Mucosa of descending colon (tissue), 3 donors: ENCODE results near the gene KRT76. TPM values are rescaled to one million over a fixed set of nuclear protein-coding genes. Genes with fewer than 3 reads are reported as not detected.

Source experiments
- ATAC-seq: fragments of 200-7000 bp; cut with Tn5 transposase; one replicate; pipeline ENCODE4 v1.9.1; 2020; ENCODE audit warnings: mild to moderate bottlenecking, moderate library complexity
- DNase-seq, 3 donors: peaks; one replicate each; pipeline ENCODE4 v3.0.0-alpha.2; 2020
- H3K36me3 ChIP-seq: fragments of 200-600 bp; one replicate; pipeline ENCODE4 v1.8.0; 2021; ENCODE audit warnings: low read depth, mild to moderate bottlenecking
- H3K4me1 ChIP-seq: fragments of 200-600 bp; one replicate; pipeline ENCODE4 v1.8.0; 2021; ENCODE audit warnings: low read depth, mild to moderate bottlenecking
- H3K4me3 ChIP-seq: fragments of 200-600 bp; one replicate; pipeline ENCODE4 v1.8.0; 2021; ENCODE audit warnings: mild to moderate bottlenecking
- H3K9me3 ChIP-seq: fragments of 200-600 bp; one replicate; pipeline ENCODE4 v1.8.0; 2021; ENCODE audit warnings: mild to moderate bottlenecking
- intact Hi-C, 2 donors: fragments of 100-400 bp; cut with DNase I in 1 of 2; cut with micrococcal nuclease in 1 of 2; formaldehyde crosslinking; loops; one replicate each; pipeline versions ENCODE4 v1.11.0 to v1.11.1; 2022; cut with DNase I, micrococcal nuclease
- total RNA-seq, 3 donors: library from RNA; stranded (reverse); fragmentation: NEBNext Ultra II Directional in 2 of 3; extraction: Animal tissue kit (Norgen Biotek cat#: 25700) in 2 of 3; gene quantifications; one replicate each; pipeline versions ENCODE4 v1.2.1 to v1.2.4, GENCODE V29; 2021 to 2023
- TF ChIP-seq, protein P1 (sequence below): fragments of 200-600 bp; IDR thresholded peaks from one replicate; pipeline ENCODE4 v1.8.0; 2022; ENCODE audit warnings: antibody characterized with exemption, mild to moderate bottlenecking
- donor health status: DM: no; HTN: no; CAD: no; lungs with moderate emphysema.
- donor health status: DM: no; HTN: no; CAD: no.
- donor health status: DM: no; HTN: yes; CAD: no.

The KRT76 gene
- total RNA-seq, 3 donors from 2014 or later: not detected

DNA sequence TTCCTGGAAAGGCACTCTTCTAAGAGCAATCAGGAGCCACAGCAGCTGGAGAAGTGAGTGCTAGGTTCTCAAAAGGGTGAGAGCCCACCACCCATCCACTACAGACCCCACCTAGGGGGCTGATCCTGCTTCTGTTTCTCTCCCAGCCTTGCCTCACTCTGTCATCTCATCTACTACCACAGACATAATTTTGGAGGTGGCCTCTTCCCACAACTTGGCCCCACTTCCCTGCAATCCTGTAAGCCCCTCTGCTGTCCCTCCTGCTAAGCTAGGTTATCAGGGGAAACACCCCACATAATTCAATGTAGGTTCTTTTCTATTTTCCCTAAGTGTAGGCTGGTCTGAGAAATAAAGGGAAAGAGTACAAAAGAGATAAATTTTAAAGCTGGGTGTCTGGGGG is 16.5 kb downstream of the KRT76 start:
- no peak for DNase-seq
- intact Hi-C loops: no loop called here

DNA sequence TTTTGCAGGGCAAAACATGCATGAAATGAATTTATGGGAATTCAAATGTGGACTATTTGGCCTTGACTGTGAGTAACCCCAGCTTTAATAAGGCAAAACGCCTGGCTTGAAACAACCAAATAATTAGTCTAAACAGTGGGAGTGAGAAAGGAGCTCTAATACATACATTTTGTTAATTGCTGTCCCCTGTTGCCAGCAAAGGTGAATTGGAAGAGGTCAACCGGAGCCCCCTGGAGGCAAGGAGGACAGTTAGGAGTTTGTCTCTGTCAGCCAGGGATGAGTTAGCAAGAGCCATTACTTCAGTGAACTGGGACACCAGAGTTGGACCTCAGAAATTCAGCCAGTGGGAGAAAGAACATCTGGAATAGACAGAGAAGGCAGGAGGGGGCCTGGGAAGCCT is 17.4 kb downstream of the KRT76 start:
- ATAC-seq (no peak), DNase-seq (no peak)
- Histone ChIP-seq H3K4me1 (no peaks in the 10 kb centered on the region), H3K9me3 (peaks cover 16% of the 10 kb centered on the region), H3K36me3 (no peaks in the 10 kb centered on the region), H3K4me3 (no peak overlapping the region)
- intact Hi-C loops: no loop called here
- TF ChIP-seq, protein P1, sequence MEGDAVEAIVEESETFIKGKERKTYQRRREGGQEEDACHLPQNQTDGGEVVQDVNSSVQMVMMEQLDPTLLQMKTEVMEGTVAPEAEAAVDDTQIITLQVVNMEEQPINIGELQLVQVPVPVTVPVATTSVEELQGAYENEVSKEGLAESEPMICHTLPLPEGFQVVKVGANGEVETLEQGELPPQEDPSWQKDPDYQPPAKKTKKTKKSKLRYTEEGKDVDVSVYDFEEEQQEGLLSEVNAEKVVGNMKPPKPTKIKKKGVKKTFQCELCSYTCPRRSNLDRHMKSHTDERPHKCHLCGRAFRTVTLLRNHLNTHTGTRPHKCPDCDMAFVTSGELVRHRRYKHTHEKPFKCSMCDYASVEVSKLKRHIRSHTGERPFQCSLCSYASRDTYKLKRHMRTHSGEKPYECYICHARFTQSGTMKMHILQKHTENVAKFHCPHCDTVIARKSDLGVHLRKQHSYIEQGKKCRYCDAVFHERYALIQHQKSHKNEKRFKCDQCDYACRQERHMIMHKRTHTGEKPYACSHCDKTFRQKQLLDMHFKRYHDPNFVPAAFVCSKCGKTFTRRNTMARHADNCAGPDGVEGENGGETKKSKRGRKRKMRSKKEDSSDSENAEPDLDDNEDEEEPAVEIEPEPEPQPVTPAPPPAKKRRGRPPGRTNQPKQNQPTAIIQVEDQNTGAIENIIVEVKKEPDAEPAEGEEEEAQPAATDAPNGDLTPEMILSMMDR: no peak

More for the DNA sequence above, 16.5 kb downstream of the KRT76 start:
- Histone ChIP-seq H3K36me3 (no peaks in the 10 kb centered on the region), H3K9me3 (peaks cover 16% of the 10 kb centered on the region), H3K4me3 (no peak overlapping the region), H3K4me1 (no peaks in the 10 kb centered on the region)
- ATAC-seq: no peak
- TF ChIP-seq, protein P1: no peak

- DNase-seq: no peak
- H3K9me3 ChIP-seq: peaks cover 16% of the 10 kb centered on the region
Observed at GRCh38 chr12:52759218-52759617, 17.9 kb downstream of the KRT76 start.

GRCh38 chr12:52757449-52758176 is 19.5 kb downstream of the KRT76 start:
- intact Hi-C loops: no loop called here
- TF ChIP-seq, protein P1: no peak
- ATAC-seq: no peak
- Histone ChIP-seq H3K4me1 (no peaks in the 10 kb centered on the region), H3K9me3 (peaks cover 16% of the 10 kb centered on the region), H3K36me3 (no peaks in the 10 kb centered on the region), H3K4me3 (no peak overlapping the region)
- no peak for DNase-seq

More at GRCh38 chr12:52759218-52759617, 17.9 kb downstream of the KRT76 start:
- no peak for ATAC-seq
- no peak overlapping the region for H3K4me3 ChIP-seq
- no peaks in the 10 kb centered on the region for H3K4me1 ChIP-seq
- intact Hi-C loops: no loop called here
- TF ChIP-seq, protein P1: no peak
- no peaks in the 10 kb centered on the region for H3K36me3 ChIP-seq

DNA sequence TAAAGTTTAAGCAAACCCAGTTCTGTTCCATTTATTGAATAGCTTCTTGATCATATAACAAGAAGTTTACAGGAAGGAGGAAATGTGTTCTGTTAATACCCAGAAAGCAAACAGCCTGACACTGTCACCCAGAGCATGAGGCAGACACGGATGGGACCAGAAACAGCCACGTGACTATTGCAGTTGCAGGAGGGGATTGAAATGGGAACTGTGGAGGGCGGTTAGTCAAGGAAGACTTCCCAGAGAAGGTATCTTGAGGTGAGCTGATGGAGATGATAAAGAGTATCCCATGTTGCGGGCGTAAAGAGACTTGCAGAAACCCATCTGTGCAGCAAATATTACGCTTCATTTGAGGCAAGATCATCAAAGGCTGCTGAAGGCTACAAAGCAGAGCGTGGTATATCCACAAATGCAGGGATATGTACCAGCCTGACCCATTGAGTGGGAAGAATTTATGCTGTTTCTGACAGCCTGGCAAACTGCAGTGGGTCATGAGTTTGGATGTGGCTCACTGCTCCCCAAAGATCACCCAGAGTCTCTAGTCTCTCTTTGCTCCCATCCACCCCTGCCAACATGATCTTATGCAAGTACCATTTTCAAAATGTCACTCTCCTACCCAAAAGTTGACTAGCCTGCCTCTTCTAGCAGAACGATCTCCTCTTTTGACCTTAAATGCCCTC is 20.7 kb downstream of the KRT76 start:
- ATAC-seq (no peak), DNase-seq (no peak)
- Histone ChIP-seq H3K4me3 (no peak overlapping the region), H3K4me1 (no peaks in the 10 kb centered on the region), H3K36me3 (no peaks in the 10 kb centered on the region), H3K9me3 (peaks cover 12% of the 10 kb centered on the region)
- intact Hi-C loops: no loop called here
- TF ChIP-seq, protein P1: no peak
